Stimulated activated naive CD8-positive, alpha-beta T cell treated with anti-CD3 and anti-CD28 coated beads, Interleukin-15, amount 100 ng/mL, for 72 hours (primary cell): ENCODE data around the gene ALPK3.
"Not testable (repeated sequence)": the region's sequence is repeated elsewhere in the genome, so short reads cannot be mapped to it uniquely, and the experiment has no call there.

Experiments
- ATAC-seq: fragments of 150-1000 bp; cut with Tn5 transposase; 2 replicates; pipeline ENCODE4 v1.10.0; 2021; ENCODE audit warnings: mild to moderate bottlenecking, moderate library complexity
- DNase-seq, 2 donors: peaks; one replicate each; pipeline ENCODE4 v3.0.0; 2021 to 2022
- H3K27ac Mint-ChIP-seq, 2 donors: one replicate each; pipeline ENCODE4 v1.8.0; 2022; ENCODE audit warnings: mild to moderate bottlenecking in 2 of 2, mixed read lengths in 2 of 2, moderate library complexity in 2 of 2
- H3K27me3 Mint-ChIP-seq: one replicate; pipeline ENCODE4 v1.8.0; 2022; ENCODE audit warnings: mixed read lengths
- H3K4me1 Mint-ChIP-seq: one replicate; pipeline ENCODE4 v1.8.0; 2022; ENCODE audit warnings: mild to moderate bottlenecking, mixed read lengths
- H3K4me3 Mint-ChIP-seq, 2 donors: one replicate each; pipeline ENCODE4 v1.8.0; 2022; ENCODE audit warnings: mild to moderate bottlenecking in 2 of 2, mixed read lengths in 2 of 2, moderate library complexity in 1 of 2
- H3K9me3 Mint-ChIP-seq, 2 donors: one replicate each; pipeline ENCODE4 v1.8.0; 2022; ENCODE audit warnings: mixed read lengths in 2 of 2

ALPK3 gene

GRCh38 chr15:84845631-84846030, 28.5 kb downstream of the ALPK3 start:
- not testable (repeated sequence) for H3K27me3 Mint-ChIP-seq, H3K4me1 Mint-ChIP-seq, H3K27ac Mint-ChIP-seq, ATAC-seq, H3K4me3 Mint-ChIP-seq
- DNase-seq, result peak; percentile 11 to 26
- H3K9me3 Mint-ChIP-seq, result peaks cover 14 to 15% of the 10 kb centered on the region in 2 donors

- Mint-ChIP-seq H3K27ac (no peak overlapping the region), H3K9me3 (peaks cover 14 to 15% of the 10 kb centered on the region in 2 donors), H3K4me3 (no peak overlapping the region), H3K27me3 (no peaks in the 10 kb centered on the region), H3K4me1 (no peaks in the 10 kb centered on the region)
- ATAC-seq (no peak), DNase-seq (no peak)
Observed at GRCh38 chr15:84846269-84846668, 29.1 kb downstream of the ALPK3 start.

GRCh38 chr15:84847382-84847781, 30.2 kb downstream of the ALPK3 start:
- DNase-seq (no peak), ATAC-seq (no peak)
- no peaks in the 10 kb centered on the region for H3K27me3 Mint-ChIP-seq
- H3K9me3 Mint-ChIP-seq, result peaks cover 14 to 15% of the 10 kb centered on the region in 2 donors
- no peak overlapping the region for H3K4me3 Mint-ChIP-seq
- no peaks in the 10 kb centered on the region for H3K4me1 Mint-ChIP-seq
- H3K27ac Mint-ChIP-seq, result no peak overlapping the region

- no peak overlapping the region for H3K27ac Mint-ChIP-seq
- ATAC-seq, result no peak
- H3K9me3 Mint-ChIP-seq, result peaks cover 2 to 5% of the 10 kb centered on the region in 2 donors
- no peaks in the 10 kb centered on the region for H3K4me1 Mint-ChIP-seq
- DNase-seq, result no peak
- no peaks in the 10 kb centered on the region for H3K27me3 Mint-ChIP-seq
- H3K4me3 Mint-ChIP-seq, result no peak overlapping the region
Observed at GRCh38 chr15:84852212-84852611, 35.1 kb downstream of the ALPK3 start.

- DNase-seq (no peak), ATAC-seq (no peak)
- H3K27me3 Mint-ChIP-seq, result no peaks in the 10 kb centered on the region
- no peak overlapping the region for H3K27ac Mint-ChIP-seq
- H3K4me3 Mint-ChIP-seq, result no peak overlapping the region
- H3K9me3 Mint-ChIP-seq, result no peaks in the 10 kb centered on the region
- H3K4me1 Mint-ChIP-seq, result no peaks in the 10 kb centered on the region
Observed at GRCh38 chr15:84855136-84855535, 38.0 kb downstream of the ALPK3 start.

- H3K27ac Mint-ChIP-seq, result no peak overlapping the region
- DNase-seq, result no peak
- no peaks in the 10 kb centered on the region for H3K9me3 Mint-ChIP-seq
- no peaks in the 10 kb centered on the region for H3K4me1 Mint-ChIP-seq
- no peaks in the 10 kb centered on the region for H3K27me3 Mint-ChIP-seq
- no peak for ATAC-seq
- no peak overlapping the region for H3K4me3 Mint-ChIP-seq
Observed at GRCh38 chr15:84855765-84856164, 38.6 kb downstream of the ALPK3 start.

- ATAC-seq (no peak), DNase-seq (no peak)
- H3K27me3 Mint-ChIP-seq, result no peaks in the 10 kb centered on the region
- no peak overlapping the region for H3K27ac Mint-ChIP-seq
- H3K9me3 Mint-ChIP-seq, result no peaks in the 10 kb centered on the region
- H3K4me1 Mint-ChIP-seq, result no peaks in the 10 kb centered on the region
- H3K4me3 Mint-ChIP-seq, result no peak overlapping the region
Observed at GRCh38 chr15:84856731-84857417, 39.7 kb downstream of the ALPK3 start.

GRCh38 chr15:84857418-84858004, 40.4 kb downstream of the ALPK3 start:
- ATAC-seq, result peak; percentile 39
- no peak for DNase-seq
- H3K4me1 Mint-ChIP-seq, result no peaks in the 10 kb centered on the region
- no peaks in the 10 kb centered on the region for H3K9me3 Mint-ChIP-seq
- H3K27me3 Mint-ChIP-seq, result no peaks in the 10 kb centered on the region
- no peak overlapping the region for H3K4me3 Mint-ChIP-seq
- no peak overlapping the region for H3K27ac Mint-ChIP-seq

- no peaks in the 10 kb centered on the region for H3K4me1 Mint-ChIP-seq
- H3K9me3 Mint-ChIP-seq, result no peaks in the 10 kb centered on the region
- ATAC-seq, result peak; percentile 15
- H3K27ac Mint-ChIP-seq, result no peak overlapping the region
- H3K4me3 Mint-ChIP-seq, result no peak overlapping the region
- DNase-seq, result no peak
- no peaks in the 10 kb centered on the region for H3K27me3 Mint-ChIP-seq
Observed at GRCh38 chr15:84858231-84858630, 41.1 kb downstream of the ALPK3 start.

GRCh38 chr15:84859144-84859543, 42.0 kb downstream of the ALPK3 start:
- no peaks in the 10 kb centered on the region for H3K9me3 Mint-ChIP-seq
- H3K27me3 Mint-ChIP-seq, result no peaks in the 10 kb centered on the region
- DNase-seq (no peak), ATAC-seq (no peak)
- H3K4me1 Mint-ChIP-seq, result no peaks in the 10 kb centered on the region
- H3K4me3 Mint-ChIP-seq, result no peak overlapping the region
- H3K27ac Mint-ChIP-seq, result no peak overlapping the region

GRCh38 chr15:84859651-84860050, 42.5 kb downstream of the ALPK3 start:
- H3K27ac Mint-ChIP-seq, result no peak overlapping the region
- no peaks in the 10 kb centered on the region for H3K9me3 Mint-ChIP-seq
- no peak for DNase-seq
- no peaks in the 10 kb centered on the region for H3K27me3 Mint-ChIP-seq
- H3K4me1 Mint-ChIP-seq, result no peaks in the 10 kb centered on the region
- peak; percentile 43 for ATAC-seq
- no peak overlapping the region for H3K4me3 Mint-ChIP-seq

GRCh38 chr15:84861781-84862180, 44.6 kb downstream of the ALPK3 start:
- no peak for ATAC-seq
- Mint-ChIP-seq H3K4me3 (no peak overlapping the region), H3K27me3 (no peaks in the 10 kb centered on the region), H3K4me1 (no peaks in the 10 kb centered on the region), H3K9me3 (no peaks in the 10 kb centered on the region), H3K27ac (no peak overlapping the region)
- no peak for DNase-seq

GRCh38 chr15:84862214-84862975, 45.2 kb downstream of the ALPK3 start:
- no peak for ATAC-seq
- no peak overlapping the region for H3K27ac Mint-ChIP-seq
- no peak for DNase-seq
- no peaks in the 10 kb centered on the region for H3K4me1 Mint-ChIP-seq
- H3K9me3 Mint-ChIP-seq, result no peaks in the 10 kb centered on the region
- no peaks in the 10 kb centered on the region for H3K27me3 Mint-ChIP-seq
- H3K4me3 Mint-ChIP-seq, result no peak overlapping the region

GRCh38 chr15:84863565-84864443, 46.6 kb downstream of the ALPK3 start:
- ATAC-seq, result no peak
- Mint-ChIP-seq H3K4me3 (no peak overlapping the region), H3K4me1 (no peaks in the 10 kb centered on the region), H3K9me3 (no peaks in the 10 kb centered on the region), H3K27ac (no peak overlapping the region), H3K27me3 (no peaks in the 10 kb centered on the region)
- DNase-seq, result no peak

- Mint-ChIP-seq H3K9me3 (no peaks in the 10 kb centered on the region), H3K27ac (no peak overlapping the region), H3K27me3 (no peaks in the 10 kb centered on the region), H3K4me1 (no peaks in the 10 kb centered on the region), H3K4me3 (no peak overlapping the region)
- DNase-seq (no peak), ATAC-seq (no peak)
Observed at GRCh38 chr15:84864444-84864795, 47.3 kb downstream of the ALPK3 start.
